AG08396 (cell line): ENCODE data around the gene IL23A.

ENCODE experiments used
- DNase-seq: peaks from one replicate; pipeline ENCODE4 v3.0.0; 2012; ENCODE audit warnings: low spot score, mixed read lengths

The IL23A gene

DNA sequence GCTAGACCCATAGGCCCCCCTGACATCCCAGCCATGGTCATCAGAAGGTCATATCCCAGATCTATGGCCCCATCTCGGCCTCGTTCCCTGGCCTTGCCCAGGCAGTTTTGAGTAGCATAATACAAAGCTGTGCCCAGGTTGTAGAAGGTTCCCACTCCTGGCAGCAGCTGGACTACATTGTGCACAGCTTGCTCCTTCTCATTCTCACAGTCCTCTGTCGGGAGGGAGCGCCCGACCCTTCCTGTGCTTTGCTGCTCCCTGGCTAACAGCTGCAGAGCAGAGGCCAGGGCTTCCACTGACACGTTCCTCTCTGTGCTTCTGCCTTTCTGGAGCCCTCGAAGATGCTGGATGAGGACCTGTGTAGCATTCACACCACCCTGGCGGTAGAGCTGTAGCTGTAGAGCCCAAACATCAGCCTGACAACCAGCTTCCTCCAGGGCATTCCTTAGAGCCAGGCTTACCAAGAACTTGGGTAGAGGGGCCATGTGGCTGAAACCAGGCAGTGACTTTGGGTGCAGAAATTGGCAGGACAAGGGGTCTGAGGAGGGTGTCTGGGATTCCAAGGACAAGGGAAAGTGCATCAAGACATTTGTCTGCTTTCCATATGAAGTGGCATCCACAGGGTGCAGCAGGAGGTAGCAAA lies 22.9 kb downstream of the IL23A start:
- no peak for DNase-seq

DNA sequence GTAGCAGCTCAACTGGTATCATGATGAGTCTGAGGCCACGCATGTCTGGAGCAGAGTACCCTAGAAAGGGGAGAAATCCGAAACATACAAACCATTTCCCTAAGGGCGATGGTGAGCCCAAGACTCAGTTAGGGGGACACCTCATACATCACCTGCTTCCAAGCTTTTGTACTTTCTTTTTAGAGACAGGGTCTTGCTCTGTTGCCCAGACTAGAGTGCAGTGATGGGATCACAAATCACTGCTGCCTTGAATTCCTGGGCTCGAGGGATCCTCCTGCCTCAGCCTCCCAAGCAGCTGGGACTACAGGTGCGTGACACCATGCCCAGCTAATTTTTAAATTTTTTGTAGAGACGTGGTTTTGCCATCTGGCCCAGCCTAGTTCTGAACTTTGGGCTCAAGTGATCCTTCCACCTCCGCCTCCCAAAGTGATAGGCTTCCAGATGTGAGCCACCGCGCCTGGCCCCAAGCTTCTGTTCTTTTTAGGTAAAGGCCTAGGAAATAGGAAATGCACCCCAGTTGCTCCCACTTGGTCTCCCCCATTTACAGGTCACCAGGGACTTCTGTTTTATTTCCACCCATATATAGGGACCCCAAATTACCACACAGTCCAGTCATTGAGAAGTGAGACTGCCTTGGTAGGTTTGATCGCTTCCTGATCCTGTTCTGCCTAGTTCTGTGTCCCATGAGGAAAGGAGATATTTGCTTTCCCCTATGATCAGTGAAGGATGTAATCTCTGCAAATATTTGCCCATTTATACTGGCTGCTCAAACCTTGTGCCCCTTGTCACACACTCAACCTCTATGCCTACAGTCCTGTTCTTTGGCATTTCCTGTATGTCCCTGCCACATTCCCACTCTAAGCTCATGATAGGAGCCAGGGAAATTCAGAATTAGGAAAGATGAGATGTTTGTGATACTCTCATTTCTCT lies 23.7 kb downstream of the IL23A start, which contains the start of gene APOF:
Gene APOF, minus strand, starts transcription at position 728 of the 930 bp plus-strand sequence. Its CDS starts 112 bp downstream, at position 616.
- no peak for DNase-seq

DNA sequence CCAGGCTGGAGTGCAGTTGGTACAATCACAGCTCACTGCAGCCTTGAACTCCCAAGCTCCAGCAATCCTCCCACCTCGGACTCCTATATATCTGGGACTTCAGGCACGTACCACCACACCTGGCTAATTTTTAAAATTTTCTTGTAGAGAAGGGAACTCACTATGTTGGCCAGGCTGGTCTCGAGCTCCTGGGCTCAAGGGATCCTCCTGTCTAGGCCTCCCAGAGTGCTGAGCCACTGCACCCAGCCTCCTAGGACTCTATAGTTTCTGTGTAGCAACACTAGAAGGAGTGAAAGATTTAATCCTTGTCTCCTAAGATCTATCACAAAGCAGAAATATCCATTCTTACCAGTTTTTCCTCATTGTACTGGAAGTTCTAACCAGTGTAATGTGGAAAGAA lies 28.3 kb downstream of the IL23A start:
- no peak for DNase-seq

DNA sequence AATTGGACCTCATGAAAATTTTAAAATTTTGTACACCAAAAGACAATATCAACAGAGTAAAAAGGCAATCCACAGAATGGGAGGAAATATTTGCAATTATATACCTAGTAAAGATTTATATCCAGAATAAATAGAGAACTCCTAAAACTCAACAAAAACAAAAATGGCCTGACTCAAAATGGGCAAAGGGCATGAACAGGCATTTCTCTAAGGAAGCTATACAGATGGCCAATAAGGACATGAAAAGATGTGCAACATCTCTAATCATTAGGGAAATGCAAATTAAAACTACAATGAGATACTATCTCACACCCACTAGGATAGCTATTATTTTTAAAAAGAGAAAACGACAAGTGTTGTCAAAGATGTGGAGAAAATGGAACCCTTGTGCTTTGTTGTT lies 34.8 kb downstream of the IL23A start:
- DNase-seq = no peak

DNA sequence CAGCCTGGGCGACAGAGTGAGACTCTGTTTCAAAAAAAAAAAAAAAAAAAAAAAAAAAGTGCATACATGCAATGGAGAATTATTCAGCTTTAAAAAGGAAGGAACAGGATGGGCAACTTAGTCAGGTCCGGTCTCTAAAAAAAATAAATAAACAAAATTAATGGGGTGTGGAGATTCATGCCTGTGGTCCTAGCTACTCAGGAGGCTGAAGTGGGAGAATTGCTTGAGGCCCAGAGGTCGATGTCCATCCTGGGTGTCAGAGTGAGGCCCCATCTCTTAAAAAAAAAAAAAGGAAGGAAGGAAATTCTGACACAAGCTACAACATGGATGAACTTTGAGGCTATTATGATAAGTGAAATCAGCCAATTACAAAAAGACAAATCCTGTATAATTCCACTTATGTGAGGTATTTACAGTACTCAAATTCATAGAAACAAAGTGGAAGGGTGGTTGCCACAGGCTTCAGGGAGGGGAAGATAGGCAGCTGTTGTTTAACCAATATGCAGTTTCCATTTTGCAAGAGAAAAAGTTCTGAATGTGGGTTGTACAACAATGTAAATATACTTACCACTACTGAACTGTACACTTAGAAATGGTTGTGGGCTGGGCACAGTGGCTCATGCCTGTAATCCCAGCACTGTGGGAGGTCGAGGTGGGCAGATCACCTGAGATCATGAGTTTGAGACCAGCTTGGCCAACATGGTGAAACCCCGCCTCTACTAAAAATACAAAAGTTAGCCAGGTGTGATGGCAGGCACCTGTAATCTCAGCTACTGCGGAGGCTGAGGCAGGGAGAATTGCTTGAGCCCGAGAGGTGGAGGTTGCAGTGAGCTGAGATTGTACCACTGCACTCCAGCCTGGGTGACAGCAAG lies 36.3 kb downstream of the IL23A start:
- no peak for DNase-seq

DNA sequence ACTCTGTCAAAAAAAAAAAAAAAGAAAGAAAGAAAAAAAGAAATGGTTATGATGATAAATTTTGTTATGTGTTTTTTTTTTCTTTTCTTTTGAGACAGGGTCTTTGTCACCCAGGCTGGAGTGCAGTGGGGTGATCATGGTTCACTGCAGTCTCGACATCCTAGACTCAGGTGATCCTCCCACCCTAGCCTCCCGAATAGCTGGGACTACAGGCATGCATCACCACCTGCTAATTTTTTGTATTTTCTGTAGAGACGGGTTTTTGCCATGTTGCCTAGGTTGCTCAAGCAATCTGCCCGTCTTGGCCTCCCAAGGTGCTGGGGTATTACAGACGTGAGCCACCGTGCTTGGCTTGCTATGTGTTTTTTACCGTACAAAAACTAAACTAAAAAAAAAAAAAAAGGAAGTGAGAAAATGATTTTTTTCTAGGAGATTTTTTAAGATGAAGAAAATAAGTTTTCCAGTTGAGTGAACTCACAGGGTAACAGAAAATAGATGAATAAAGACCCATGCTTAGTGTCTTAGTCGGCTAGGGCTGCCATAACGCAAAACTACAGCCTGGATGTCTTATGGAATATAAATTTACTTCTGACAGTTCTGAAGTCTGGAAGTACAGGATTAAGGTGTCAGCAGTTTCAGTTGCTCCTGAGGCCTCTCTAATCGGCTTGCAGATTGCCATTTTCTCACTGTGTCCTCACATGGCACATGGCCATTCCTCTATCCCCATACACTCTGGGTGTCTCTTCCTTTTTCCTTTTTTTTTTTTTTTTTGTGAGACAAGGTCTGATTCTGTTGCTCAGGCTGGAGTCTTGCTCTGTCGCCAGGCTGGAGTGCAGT lies 37.1 kb downstream of the IL23A start:
- no peak for DNase-seq

DNA sequence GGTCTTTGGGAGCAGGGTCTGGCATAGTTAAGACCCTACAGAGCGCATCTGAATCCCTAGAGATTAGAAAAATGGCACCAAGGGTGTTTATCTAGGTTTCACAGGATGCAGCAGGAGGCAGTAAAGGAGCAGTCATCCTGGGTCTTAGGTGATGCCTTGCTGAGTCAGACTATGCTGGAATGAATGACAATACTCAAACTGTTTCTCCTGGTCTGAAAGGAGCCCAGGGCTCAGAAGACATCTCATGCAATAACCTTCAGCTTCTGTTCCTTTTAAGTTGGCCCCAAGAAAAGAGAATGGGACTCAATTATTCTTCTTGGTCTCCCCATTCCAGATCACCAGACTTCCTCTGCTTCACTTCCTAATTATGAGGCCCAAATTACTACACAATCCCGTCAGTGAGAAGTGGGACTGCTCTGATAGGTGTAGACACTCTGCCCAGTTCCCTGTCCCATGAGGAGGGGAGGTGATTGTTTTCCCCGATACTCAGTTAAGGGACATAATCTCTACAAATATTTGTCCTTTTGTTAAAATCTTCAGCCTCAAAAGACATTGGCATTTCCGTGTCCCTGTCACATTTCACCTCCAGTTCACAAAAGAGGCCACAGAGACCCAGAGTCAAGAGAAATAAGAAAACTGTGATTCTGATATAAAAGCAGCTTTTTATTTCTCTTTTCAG lies 38.8 kb downstream of the IL23A start:
- peak; percentile 20 for DNase-seq

DNA sequence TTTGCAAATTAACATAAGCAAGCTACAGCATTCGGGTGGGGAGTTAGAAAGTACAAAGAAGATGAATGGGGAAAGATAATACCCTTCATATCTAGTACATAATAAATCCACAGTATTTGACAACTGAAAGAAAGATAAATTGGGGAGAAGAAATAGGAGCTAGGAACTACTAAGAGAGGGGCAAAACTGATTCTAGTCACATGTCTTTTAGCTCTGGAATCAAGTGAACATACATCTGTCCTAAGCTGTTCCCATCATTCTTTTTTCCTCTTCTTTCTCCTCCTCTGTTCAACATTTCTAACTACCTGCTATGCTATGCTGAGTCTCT lies 39.3 kb downstream of the IL23A start:
- no peak for DNase-seq

DNA sequence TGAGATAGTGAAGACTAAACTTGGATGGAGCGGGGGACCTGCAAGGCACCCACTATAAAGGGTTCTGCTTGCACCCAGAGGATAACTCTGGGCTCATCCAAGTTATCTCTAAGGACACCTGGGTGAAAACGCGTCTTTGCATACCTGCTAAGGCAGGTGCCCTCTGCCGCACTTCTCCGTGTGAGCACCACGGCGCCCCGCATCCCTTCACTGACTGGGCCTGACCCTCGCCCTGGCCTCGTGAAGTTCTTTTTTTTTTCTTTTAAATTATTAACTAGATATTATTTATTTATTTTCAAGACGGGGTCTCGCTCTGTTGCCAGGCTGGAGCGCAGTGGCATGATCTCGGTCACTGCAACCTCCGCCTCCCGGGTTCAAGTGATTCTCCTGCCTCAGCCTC lies 43.9 kb downstream of the IL23A start:
- no peak for DNase-seq

DNA sequence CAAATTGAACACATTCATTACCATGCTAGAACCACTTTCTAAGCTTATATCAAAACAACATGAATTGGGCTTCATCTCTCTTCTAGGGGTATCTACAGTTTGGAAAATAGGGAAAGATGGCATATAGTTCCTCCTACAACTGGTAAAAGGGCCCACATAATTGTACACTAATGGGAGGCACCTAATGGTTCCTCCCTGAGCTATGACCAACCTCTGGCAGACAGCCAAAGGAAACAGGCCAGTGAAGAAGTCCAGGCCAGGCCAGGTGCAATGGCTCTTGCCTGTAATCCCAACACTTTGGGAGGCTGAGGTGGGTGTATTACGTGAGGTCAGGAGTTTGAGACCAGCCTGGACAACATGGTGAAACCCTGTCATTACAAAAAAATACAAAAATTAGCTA lies 47.2 kb downstream of the IL23A start:
- no peak for DNase-seq

DNA sequence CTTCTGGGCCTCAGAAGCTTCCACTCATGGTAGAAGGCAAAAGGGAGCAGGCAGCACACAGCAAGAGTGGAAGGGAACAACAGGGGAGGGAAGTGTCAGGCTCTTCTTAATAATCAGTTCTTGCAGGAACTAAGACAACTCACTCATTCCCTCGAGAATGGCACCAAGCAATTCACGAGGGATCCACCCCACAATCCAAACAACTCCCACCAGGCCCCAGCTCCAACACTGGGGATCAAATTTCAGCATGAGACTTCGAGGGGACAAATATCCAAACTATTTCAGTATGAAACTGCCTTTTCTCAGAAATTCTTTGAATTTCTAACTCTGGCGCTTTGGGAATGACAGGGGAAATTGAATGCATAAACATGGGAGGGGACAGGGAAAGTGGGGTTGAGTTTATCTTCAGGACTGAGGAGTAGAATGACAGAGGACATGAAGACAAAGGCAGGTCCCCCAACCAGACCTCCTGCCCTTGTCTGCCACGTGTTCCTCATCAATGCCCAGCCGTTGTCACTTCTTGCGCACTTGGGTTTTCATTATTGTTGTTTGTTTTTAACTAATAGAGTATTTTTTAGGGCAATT lies 48.6 kb downstream of the IL23A start:
- DNase-seq = no peak

DNA sequence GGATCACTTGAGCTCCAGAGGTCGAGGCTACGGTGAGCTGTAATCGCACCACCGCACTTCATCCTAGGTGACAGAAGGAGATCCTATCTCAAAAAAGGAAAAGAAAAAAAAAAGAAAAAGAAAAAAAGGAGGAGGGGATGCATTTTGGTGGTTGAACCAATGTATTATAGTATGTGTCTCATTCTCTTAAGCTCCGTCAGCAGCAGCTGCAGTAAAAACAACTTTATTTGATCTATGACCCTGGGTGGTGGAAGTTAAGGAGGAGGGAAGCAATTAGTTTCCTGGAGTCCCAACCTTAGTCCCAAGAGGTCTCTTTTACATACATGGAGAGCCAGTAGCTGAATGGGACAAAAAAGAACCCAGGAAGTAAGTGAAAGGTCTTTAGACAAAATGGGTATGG lies 50.7 kb downstream of the IL23A start:
- no peak for DNase-seq
